GM18505 (cell line): ENCODE data around the gene SLC2A3.
A peak's percentile ranks its signal among the peaks of the same experiment; 100 is the strongest.
"Not testable (repeated sequence)": the region's sequence is repeated elsewhere in the genome, so short reads cannot be mapped to it uniquely, and the experiment has no call there.

Source experiments
- ATAC-seq: cut with Tn5 transposase; IDR thresholded peaks from one replicate; pipeline ENCODE4 v1.9.1; 2021; ENCODE audit not compliant: unreplicated experiment
- POLR2A ChIP-seq: IDR thresholded peaks from 4 replicates; pipeline ENCODE4 v1.6.1; 2011; ENCODE audit warnings: borderline replicate concordance; ENCODE audit not compliant: insufficient read depth, insufficient read length; ENCODE audit errors: extremely low read depth

The SLC2A3 gene

DNA sequence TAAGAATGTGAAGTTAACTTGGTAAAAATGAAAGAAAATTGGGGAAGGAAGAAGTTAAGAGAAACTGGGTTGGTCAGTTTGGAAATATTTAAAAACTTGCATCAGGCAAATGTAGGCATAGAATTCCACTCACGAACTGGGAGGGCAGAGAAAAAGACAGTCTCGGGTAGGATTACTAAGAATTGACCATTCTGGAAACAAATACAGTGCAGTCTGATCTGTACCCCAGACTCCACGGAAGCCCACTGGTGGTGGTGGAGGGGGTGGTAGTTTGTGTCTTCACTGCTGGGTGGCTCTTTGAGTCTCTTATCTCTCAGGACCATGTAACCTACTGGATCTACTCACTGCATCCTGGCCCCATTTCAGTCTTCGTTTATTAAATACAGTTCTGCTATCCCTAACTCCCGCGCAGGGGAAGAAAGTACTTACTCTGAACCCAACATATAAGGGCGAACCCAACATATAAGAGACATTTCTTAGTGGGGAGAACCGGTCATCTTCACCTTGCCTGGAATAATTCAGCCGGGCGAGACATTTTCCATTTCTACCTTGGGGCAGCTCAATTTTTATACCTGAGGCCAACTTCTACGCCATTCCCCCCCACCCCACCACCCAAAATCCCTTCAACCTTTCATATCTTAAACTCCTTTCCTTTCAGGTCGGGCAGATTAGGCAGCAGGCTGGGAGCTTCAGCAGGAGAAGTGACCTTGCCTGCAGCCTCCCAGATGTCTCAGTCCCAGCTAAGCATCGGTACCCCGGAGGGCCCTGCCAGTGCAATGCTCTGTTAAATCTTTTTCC is 1.7 kb downstream of the SLC2A3 start:
- ATAC-seq = no peak
- TF ChIP-seq POLR2A = no peak

DNA sequence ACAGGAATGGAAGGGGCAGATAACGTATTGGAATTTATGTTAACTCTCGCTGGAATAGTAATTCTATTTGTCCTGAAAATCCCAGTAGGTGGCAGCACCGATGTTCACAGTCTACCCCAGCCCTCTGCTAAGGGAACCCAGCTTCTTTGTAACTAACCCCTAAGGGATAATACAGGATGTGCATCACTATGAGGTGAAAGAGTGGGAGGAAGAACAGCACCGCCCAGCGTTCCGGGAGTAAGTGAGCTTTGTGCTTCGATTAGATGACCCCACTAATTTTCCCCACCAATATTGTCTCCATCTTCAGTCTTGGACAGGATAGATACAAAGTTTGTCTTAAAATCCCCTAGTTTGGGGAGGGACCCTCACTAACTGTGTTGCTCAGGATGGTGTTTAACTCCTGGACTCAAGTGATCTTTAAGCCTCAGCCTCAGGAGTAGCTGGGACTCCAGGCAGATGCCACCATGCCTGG is 2.7 kb downstream of the SLC2A3 start:
- peak; percentile 32 for TF ChIP-seq POLR2A
- peak; percentile 69 for ATAC-seq

DNA sequence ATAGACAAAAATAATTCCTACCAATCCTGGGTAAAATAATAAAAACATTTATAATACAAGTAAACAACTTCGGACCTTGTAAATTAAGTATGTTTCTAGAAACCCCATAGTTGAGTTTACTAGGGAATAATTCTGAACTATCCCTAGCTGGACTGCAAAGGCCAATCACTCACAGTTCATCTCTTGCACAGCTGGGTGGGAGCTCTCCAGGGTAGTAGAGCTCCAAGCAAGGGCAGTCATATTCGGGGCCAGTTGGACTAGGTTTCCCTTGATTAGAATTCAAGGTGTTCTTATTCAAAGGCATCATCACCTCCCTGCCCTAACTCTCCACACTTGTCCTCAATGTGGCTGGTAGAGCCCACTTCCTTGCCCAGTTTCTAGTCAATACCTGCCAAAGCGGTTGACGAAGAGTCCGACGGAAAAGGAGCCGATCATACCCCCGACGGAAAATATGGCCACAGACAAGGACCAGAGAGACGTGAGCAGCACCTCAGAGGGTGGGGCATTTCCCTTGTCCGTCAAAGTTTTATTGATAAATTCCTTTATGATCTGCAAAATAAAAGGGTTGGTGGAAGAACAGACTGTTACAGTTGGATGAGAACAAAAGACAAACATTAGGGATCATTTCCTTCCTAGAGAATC is 3.3 kb downstream of the SLC2A3 start:
- not testable (repeated sequence) for ATAC-seq

DNA sequence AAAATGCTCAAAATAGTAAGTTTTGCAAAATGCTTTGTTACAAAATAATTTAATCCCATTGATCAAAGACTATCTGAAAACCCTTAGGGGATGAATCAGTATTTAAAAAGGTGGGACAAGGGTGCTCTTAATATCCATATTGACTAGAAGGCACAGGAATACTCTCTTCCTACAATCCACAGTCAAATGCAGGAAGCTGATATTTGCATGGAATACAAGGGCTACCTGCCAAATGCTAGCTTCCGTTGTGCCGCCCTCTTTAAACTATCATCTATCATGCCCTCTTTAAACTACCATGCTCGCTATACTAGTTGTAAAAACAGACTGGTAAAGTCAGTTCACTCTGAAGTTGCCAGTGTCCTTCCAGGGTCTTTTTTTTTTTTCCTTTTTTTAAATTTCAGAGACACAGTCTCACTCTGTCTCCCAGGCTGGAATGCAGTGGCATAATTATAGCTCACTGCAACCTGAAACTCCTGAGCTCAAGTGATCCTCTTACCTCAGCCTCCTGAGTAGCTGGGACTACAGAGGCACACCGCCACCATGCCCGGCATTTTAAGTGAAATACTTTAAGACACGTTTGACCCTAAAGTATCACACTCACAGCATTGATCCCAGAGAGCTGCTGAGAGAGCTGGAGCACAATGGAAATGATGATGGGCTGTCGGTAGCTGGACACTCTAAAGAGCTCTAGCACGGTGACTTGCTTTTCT is 6.7 kb downstream of the SLC2A3 start:
- ATAC-seq = no peak
- no peak for TF ChIP-seq POLR2A

DNA sequence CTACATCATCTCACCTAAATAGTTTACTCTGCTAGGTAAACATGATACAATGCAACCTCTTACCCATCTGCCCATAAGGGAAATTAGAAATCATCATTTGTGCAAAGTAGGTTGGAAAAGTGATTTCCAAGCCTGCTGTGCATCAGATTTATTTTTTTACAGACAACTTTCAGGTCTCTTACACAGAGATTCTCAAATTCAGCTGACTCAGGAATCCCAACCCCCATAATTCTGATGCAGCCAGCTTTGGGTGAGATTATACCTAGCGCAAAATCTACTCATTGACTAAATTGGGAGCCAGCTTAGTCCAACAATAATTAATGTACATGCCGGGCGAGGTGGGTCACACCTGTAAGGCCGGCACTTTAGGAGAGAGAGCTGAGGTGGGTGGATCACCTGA is 8.5 kb downstream of the SLC2A3 start:
- TF ChIP-seq POLR2A = no peak
- no peak for ATAC-seq

DNA sequence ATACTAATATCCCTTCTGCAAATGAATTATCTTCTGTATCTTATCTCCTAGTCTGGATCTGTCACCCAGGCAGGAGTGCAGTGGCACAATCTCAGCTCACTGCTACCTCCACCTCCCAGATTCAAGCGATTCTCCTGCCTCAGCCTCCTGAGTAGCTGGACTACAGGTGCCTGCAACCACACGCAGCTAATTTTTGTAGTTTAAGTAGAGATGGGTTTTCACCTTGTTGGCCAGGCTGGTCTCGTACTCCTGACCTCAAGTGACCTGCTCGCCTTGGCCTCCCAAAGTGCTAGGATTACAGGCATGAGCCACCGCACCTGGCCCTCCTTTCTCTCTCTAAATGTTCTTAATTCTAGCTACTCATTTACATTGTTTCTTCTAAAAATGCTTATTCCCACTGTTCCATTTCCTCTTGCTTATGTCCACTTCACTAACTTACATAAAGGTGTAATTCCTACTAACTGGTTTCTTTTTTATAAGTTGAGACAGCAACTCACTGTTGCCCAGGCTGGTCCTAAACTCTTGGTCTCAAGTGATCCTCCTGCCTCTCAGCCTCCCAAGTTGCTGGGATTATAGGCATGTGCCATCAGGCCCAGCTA is 9.8 kb downstream of the SLC2A3 start:
- not testable (repeated sequence) for ATAC-seq

DNA sequence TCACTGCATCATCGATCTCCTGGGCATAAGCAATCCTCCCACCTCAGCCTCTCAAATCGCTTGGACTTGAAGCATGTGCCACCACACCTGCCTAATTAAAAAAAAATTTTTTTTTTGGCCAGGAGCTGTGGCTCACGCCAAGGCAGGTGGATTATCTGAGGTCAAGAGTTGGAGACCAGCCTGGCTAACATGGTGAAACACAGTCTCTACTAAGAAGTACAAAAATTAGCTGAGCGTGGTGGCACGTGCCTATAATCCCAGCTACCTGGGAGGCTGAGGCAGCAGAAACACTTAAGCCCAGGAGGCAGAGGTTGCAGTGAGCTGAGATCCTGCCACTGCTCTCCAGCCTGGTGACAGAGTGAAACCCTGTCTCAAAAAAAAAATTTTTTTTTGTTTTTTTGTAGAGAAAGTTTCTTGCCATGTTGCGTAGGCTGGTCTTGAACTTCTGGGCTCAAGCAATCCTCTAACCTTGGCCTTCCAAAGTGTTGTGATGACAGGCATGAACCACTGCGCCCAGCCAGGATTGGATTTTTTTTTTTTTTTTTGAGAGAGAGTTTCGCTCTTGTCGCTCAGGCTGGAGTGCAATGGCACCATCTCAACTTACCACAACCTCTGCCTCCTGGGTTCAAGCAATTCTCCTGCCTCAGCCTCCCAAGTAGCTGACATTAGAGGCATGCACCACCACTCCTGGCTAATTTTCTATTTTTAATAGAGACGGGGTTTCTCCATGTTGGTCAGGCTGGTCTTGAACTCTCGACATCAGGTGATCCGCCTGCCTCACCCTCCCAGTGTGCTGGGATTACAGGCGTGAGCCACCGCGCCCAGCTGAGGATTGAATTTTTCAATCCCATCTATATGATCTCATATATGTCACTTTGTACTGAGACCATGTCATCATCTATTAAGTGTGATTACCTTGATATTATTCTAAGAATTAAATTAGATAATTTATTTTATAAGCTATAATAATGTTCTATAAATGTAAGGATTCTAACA is 12.4 kb downstream of the SLC2A3 start:
- no peak for TF ChIP-seq POLR2A
- no peak for ATAC-seq

DNA sequence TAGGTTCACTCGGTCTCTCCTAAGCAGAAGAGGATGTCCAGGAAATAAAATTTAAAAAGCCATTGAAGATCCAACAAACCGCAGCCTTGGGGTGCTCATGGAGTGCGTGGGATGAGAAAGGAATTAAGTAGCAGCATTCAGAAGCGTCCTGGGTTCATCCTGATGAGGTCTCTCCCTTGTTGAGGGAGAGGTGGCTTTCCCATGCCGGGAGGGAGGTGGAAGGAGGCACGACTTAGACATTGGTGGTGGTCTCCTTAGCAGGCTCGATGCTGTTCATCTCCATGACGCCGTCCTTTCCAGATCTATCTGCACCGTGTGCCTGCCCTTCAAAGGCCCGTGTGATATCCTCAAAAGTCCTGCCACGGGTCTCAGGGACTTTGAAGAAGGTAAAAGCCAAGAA is 14.8 kb downstream of the SLC2A3 start:
- not testable (repeated sequence) for ATAC-seq

DNA sequence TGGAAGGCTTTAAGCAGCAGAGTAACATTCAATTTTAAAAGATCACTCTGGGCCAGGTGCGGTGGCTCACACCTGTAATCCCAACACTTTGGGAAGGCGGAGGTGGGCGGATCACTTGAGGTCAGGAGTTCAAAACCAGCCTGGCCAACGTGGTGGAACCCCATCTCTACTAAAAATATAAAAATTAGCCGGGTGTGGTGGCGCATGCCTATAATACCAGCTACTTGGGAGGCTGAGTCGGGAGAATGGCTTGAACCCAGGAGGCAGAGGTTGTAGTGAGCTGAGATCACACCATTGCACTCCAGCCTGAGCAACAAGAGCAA is 17.8 kb downstream of the SLC2A3 start:
- not testable (repeated sequence) for ATAC-seq

DNA sequence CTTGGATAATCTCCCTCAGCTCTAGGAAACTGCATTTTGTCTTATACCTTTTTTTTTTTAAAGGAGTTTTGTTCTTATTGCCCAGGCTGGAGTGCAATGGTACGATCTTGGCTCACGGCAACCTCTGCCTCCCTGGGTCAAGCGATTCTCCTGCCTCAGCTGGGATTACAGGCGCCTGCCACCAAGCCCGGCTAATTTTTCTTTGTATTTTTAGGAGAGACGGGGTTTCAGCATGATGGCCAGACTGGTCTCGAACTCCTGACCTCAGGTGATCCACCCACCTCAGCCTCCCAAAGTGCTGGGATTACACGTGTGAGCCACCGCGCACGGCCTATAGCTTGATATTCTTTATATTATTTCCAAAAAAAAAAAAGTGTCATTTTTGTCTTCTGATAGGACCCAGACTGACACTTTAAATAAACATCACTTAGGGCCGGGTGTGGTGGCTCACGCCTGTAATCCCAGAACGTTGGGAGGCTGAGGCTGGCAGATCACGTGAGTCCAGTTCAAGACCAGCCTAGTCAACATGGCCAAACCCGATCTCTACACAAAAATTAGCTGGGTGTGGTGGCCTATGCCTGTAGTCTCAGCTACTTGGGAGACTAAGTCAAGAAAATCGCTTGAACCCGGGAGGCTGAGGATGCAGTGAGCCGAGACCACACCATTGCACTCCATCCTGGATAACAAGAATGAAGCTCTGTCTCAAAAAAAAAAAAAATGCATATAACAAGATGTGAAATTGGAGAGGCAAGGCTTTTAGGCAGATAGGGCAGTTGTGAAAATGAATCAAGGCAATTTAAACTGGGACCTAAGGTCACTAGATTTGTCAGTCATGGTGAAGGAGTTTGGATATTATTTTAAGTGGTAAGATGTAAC is 18.4 kb downstream of the SLC2A3 start:
- ATAC-seq = no peak
- no peak for TF ChIP-seq POLR2A

DNA sequence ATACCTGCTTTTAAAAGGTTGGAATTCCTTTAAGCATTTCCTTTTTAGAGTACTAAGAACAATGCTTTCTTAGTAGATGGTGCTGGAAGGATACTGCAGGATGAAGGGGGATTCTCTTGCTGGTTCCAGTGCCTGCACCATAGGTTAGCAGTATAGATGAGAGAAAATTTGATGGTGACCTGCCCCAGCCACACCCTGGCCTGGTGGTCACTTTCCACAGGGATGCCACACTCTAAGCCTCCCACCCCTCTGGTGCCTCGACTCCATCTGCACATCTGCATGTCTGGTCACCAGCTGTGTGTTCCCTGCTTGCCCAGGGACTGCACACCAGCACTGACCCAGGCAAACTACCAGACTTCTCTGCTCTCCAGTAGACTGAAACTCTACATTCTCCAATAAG is 19.1 kb downstream of the SLC2A3 start:
- no peak for ATAC-seq
- TF ChIP-seq POLR2A = no peak
